Activated CD4-positive, alpha-beta T cell treated with anti-CD3 and anti-CD28 coated beads for 1 hour (primary cell): ENCODE results near the gene KLLN.
A peak's percentile ranks its signal among the peaks of the same experiment; 100 is the strongest.
"Not testable (repeated sequence)": the region's sequence is repeated elsewhere in the genome, so short reads cannot be mapped to it uniquely, and the experiment has no call there.

Source experiments
- DNase-seq: peaks from one replicate; pipeline ENCODE4 v3.0.0-alpha.2; 2020

Gene KLLN

GRCh38 chr10:87865241-87865881 lies 2.0 kb upstream of the KLLN start:
- DNase-seq, result no peak

- DNase-seq, result no peak
Observed at GRCh38 chr10:87864496-87865059, 1.2 kb upstream of the KLLN start.

- DNase-seq, result peak; percentile 10
Observed at GRCh38 chr10:87863951-87864495, 690 bp upstream of the KLLN start.

GRCh38 chr10:87862679-87863052 lies 667 bp downstream of the KLLN start:
- no peak for DNase-seq

- DNase-seq, result peak; percentile 89
Observed at GRCh38 chr10:87861953-87862678, 1.2 kb downstream of the KLLN start.

GRCh38 chr10:87861566-87861952 lies 1.8 kb downstream of the KLLN start:
- no peak for DNase-seq

- DNase-seq, result no peak
Observed at GRCh38 chr10:87860816-87861403, 2.4 kb downstream of the KLLN start.

- DNase-seq, result peak; percentile 10
Observed at GRCh38 chr10:87860156-87860795, 3.1 kb downstream of the KLLN start.

GRCh38 chr10:87855665-87856064 lies 7.7 kb downstream of the KLLN start:
- DNase-seq, result not testable (repeated sequence)

GRCh38 chr10:87855247-87855646 lies 8.1 kb downstream of the KLLN start:
- DNase-seq, result not testable (repeated sequence)

GRCh38 chr10:87852089-87852488 lies 11.2 kb downstream of the KLLN start:
- DNase-seq, result no peak

GRCh38 chr10:87850742-87851205 lies 12.6 kb downstream of the KLLN start:
- DNase-seq, result peak; percentile 15

- no peak for DNase-seq
Observed at GRCh38 chr10:87849001-87849400, 14.3 kb downstream of the KLLN start.

- DNase-seq, result no peak
Observed at GRCh38 chr10:87847550-87847949, 15.8 kb downstream of the KLLN start.

- not testable (repeated sequence) for DNase-seq
Observed at GRCh38 chr10:87846711-87847110, 16.6 kb downstream of the KLLN start.

GRCh38 chr10:87846023-87846422 lies 17.3 kb downstream of the KLLN start:
- no peak for DNase-seq

- no peak for DNase-seq
Observed at GRCh38 chr10:87845624-87845998, 17.7 kb downstream of the KLLN start.

- DNase-seq, result no peak
Observed at GRCh38 chr10:87844837-87845623, 18.3 kb downstream of the KLLN start.

- no peak for DNase-seq
Observed at GRCh38 chr10:87843714-87844113, 19.6 kb downstream of the KLLN start.

GRCh38 chr10:87842776-87843497 lies 20.4 kb downstream of the KLLN start:
- DNase-seq, result no peak

- DNase-seq, result no peak
Observed at GRCh38 chr10:87842220-87842641, 21.1 kb downstream of the KLLN start.
